Motor neuron (in vitro differentiated cells): ENCODE results near the gene FGF14. TPM values are rescaled to one million over a fixed set of nuclear protein-coding genes. Genes with fewer than 3 reads are reported as not detected.

ENCODE experiments used
- ATAC-seq, 8 experiments: fragments of 200-7000 bp; cut with Tn5 transposase; replicated peaks in 6 of 8; 2 replicates each; pipeline ENCODE4 v1.8.0; 2021; ENCODE audit warnings: mild to moderate bottlenecking in 8 of 8, moderate library complexity in 8 of 8
- H3K27ac ChIP-seq, 2 donors: fragments of 250-450 bp; sonication (Bioruptor Pico); 2 replicates each; pipeline ENCODE4 v1.9.0; 2021; ENCODE audit warnings: antibody characterized with exemption in 2 of 2, mild to moderate bottlenecking in 2 of 2, moderate library complexity in 1 of 2
- H3K4me1 ChIP-seq, 2 donors: fragments of 250-450 bp; sonication (Bioruptor Pico); replicated peaks in 1 of 2; 2 replicates each; pipeline ENCODE4 v1.6.1; 2021; ENCODE audit warnings: antibody characterized with exemption in 2 of 2, mild to moderate bottlenecking in 2 of 2, moderate library complexity in 1 of 2
- H3K4me3 ChIP-seq, 5 donors: fragments of 250-450 bp; sonication (Bioruptor Pico); 2 replicates each; pipeline ENCODE4 v1.9.0; 2021; ENCODE audit warnings: antibody characterized with exemption in 5 of 5, mild to moderate bottlenecking in 5 of 5, moderate library complexity in 4 of 5
- WGBS, 10 experiments: fragments of 450-650 bp; shearing (Covaris generic); methylation state at CpG; one replicate each; pipeline ENCODE4 v1.0.0; 2022; 5-methylcytosine and 5-hydroxymethylcytosine counted together
- in situ Hi-C, 9 experiments: fragments of 400-800 bp; cut with MboI; loops; one replicate each; pipeline ENCODE4 v1.15.0; 2021; ENCODE audit warnings: low sequenced_read_pairs in 9 of 9, low pct_unique_long_range_greater_than_20kb in 2 of 9; ENCODE audit not compliant: unreplicated experiment in 9 of 9
- total RNA-seq, 8 experiments: library from RNA; unstranded; fragments of 300-600 nt; gene quantifications; 2 replicates each; pipeline versions ENCODE4 v1.2.3 to v1.2.4, GENCODE V29; 2022

Gene FGF14
- total RNA-seq, 8 experiments from 2014 or later = 0.66 to 20.0 (median 8.7) TPM

DNA sequence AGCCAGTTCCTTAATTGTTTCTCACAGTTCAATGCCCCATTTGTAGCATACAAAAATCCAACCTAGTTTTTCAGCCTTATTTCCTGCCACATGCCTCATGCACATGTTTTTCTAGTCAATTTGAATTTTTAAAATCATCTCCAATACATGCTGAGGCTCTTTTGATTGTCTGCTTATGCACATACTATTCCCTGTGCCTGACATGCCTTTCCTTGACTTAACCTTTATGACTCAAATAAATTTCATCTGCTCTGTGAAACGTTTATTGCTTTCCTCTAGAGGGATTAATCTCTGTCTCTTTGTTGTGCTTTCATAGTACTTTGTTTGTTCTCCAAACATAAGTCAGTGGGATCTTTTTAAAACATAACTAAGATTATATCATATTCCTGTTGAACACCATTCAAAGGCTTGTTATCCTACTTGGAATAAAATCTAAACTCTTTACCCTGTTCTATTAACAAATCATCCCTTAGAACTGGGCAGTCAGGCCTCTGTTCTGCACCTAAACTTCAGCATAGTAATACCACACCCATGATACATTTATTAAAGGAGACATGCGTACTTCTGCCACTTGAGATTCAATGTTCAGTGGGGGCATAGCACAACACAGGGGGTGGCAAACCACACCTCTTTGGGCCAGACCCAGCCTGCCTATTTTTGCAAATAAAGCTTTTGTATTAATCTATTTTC lies 346.6 kb downstream of the FGF14 start:
- no peak overlapping the region for H3K4me3 ChIP-seq
- ATAC-seq = peak in 3 of 8 experiments; percentile 63 to 82 (median 71)
- in situ Hi-C loops = no loop called here
- no peak overlapping the region for H3K27ac ChIP-seq
- H3K4me1 ChIP-seq = no peaks in the 10 kb centered on the region
- WGBS, 10 experiments = 0 to 77% (median 30%) methylated on average over 1 to 2 of the region's 2 CpGs

DNA sequence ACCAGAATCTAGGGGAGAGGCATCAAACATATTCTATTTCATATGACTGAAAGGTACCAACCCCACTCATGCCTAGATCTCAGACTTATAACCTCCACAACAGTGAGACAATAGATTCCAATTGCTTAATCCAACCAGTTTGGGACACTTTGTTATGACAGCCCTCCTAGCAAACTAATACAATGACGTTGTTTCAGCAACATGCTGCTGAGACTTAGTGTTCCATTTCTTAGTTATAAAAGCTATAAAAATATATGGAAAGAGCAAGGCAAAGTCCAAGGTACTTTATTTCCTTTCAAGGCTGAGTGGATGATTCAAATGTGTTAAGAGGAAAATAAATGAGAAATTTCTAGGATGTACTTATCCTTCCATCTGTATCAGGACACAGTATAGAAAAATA lies 352.0 kb downstream of the FGF14 start:
- H3K27ac ChIP-seq = no peak overlapping the region
- no peak for ATAC-seq
- in situ Hi-C loops = no loop called here
- H3K4me1 ChIP-seq = peaks cover 5 to 18% of the 10 kb centered on the region in 2 donors
- 0 to 100% (median 40%) methylated on average over 1 of the region's 1 CpG; no CpG with 5 or more reads in 5 of the 10 experiments for WGBS, 10 experiments
- H3K4me3 ChIP-seq = no peak overlapping the region

DNA sequence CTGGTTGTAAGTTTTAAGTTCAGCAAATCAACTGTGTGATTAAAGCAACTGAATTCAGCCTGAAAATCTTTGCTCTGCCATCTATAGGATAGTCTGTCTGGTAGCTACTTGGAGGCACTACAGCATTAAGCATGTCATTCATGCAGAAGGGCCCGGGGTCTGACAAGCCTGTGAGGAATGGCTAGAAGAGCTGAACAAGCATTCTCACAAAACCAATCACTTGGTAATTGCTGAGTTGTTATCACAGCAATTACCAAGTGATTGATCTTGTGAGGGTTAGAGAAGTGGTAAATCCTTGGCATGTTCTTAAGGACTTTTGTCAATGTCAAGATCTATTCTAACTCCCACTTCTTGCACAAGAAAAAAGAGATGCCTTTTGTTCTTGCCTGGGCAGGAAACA lies 356.1 kb downstream of the FGF14 start:
- in situ Hi-C loops = no loop called here
- Histone ChIP-seq H3K4me1 (peaks cover 5 to 19% of the 10 kb centered on the region in 2 donors), H3K4me3 (no peak overlapping the region), H3K27ac (no peak overlapping the region)
- ATAC-seq = peak in 5 of 8 experiments; percentile 97 to 100 (median 99)
- 0% methylated on average over 1 of the region's 1 CpG; no CpG with 5 or more reads in 6 of the 10 experiments for WGBS, 10 experiments

DNA sequence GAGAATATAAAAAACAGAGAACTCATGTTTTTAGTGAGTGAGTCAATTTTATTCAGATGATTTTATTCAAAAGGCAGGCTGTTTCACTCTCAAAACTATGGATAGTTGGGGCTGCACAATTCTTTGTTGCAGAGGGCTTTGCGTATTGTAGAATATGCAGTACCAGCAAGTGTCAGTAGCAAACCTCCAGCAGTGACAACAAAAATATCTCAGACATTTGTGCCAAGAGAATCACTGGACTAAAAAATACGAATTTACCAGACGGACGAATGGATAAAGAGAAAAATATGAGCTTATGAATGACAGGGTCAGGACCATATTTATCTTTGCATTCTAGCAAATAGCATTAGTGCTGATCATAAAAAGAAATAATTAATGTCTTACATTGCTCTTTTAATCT lies 359.1 kb downstream of the FGF14 start:
- H3K4me1 ChIP-seq = peaks cover 5 to 19% of the 10 kb centered on the region in 2 donors
- H3K4me3 ChIP-seq = no peak overlapping the region
- ATAC-seq = no peak
- in situ Hi-C loops = no loop called here
- WGBS, 10 experiments = 12 to 92% (median 64%) methylated on average over 2 to 4 of the region's 4 CpGs; no CpG with 5 or more reads in 1 of the 10 experiments
- no peak overlapping the region for H3K27ac ChIP-seq

DNA sequence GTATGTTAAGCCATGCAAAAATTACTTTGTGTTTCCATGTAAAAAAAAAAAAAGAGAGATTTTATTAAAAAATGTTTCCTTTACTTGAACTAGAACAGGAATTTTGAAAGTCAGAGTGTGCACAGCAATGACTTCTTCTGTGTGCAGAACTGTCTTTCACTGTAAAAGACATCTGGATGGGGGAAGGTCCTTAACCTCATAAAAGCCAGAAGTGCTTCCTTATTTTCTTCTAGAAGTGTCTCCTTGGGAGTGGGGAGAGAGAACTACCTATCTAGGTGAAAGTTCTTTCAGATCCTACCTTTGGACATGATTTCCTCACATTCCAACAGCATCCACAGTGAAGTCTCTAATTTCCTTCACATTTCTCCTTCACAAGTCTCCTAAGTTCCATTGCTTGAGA lies 360.3 kb downstream of the FGF14 start:
- no peak overlapping the region for H3K27ac ChIP-seq
- no peak overlapping the region for H3K4me3 ChIP-seq
- H3K4me1 ChIP-seq = peaks cover 5 to 15% of the 10 kb centered on the region in 2 donors
- no peak for ATAC-seq
- in situ Hi-C loops = no loop called here

DNA sequence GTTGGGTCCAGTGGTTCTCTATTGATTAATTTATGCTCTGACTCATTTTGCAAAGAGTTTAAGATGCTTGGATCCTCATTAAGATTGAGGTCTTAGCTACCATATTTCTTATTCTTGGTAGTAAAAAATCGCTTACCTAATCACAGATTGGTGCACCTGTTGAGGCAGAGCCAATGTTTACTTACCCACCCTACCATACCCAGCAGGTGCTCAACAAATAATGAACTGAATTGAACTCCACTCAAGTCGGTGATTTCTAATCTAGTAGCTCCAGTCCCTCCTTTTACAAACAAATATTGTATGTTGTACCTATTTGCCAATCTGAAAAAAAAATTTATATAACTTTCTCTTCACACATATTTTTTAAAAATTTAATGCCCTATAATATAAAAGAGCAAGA lies 361.0 kb downstream of the FGF14 start:
- WGBS, 10 experiments = 8 to 100% (median 80%) methylated on average over 1 to 2 of the region's 2 CpGs; no CpG with 5 or more reads in 3 of the 10 experiments

DNA sequence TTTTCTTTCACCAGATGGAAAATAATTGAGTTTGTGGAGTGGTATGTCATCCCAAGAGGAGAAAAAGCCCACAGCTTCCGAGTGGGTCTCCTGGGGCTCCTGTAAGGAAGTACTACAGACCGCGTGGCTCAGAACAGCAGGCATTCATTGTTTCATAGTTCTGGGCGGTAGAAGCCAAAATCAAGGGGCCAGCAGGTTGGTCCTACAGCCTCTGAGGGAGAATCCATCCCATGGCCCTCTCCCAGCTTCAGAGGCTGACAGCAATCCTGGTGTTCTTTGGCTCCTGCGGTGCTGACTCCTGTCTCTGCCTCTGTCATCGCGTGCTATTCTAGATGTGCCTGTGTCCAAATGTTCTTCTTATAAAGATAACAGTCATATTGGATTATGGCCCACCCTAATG lies 362.6 kb downstream of the FGF14 start:
- no peak for ATAC-seq
- H3K27ac ChIP-seq = no peak overlapping the region
- H3K4me3 ChIP-seq = no peak overlapping the region
- in situ Hi-C loops = no loop called here
- 22 to 100% (median 83%) methylated on average over 1 to 6 of the region's 7 CpGs; no CpG with 5 or more reads in 2 of the 10 experiments for WGBS, 10 experiments
- peaks cover 7 to 18% of the 10 kb centered on the region in 2 donors for H3K4me1 ChIP-seq

More for the DNA sequence above, 361.0 kb downstream of the FGF14 start:
- Histone ChIP-seq H3K4me1 (peaks cover 5 to 12% of the 10 kb centered on the region in 2 donors), H3K27ac (no peak overlapping the region), H3K4me3 (no peak overlapping the region)
- no peak for ATAC-seq
- in situ Hi-C loops = no loop called here

DNA sequence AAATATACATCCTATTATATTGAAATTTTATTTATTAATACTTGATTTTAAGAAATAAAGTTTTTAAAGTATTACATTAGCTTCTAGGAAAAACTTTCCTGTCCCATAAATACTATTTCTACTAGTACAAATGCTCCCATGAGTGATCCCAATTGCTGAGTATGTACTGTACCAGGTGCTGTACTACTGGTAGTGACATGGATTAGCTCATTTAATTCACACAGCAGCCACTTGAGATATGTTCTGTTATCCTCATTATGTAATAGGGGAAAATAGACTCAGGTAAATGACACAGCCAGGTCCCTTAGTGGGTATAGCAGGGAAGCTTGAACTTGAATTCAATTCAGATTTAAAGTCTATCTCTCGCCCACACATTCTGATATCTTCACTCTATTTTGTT lies 363.1 kb downstream of the FGF14 start:
- Histone ChIP-seq H3K4me1 (peaks cover 7 to 20% of the 10 kb centered on the region in 2 donors), H3K27ac (no peak overlapping the region), H3K4me3 (no peak overlapping the region)
- in situ Hi-C loops = no loop called here
- ATAC-seq = no peak
- WGBS, 10 experiments = 17 to 100% (median 70%) methylated on average over 1 of the region's 1 CpG; no CpG with 5 or more reads in 6 of the 10 experiments

DNA sequence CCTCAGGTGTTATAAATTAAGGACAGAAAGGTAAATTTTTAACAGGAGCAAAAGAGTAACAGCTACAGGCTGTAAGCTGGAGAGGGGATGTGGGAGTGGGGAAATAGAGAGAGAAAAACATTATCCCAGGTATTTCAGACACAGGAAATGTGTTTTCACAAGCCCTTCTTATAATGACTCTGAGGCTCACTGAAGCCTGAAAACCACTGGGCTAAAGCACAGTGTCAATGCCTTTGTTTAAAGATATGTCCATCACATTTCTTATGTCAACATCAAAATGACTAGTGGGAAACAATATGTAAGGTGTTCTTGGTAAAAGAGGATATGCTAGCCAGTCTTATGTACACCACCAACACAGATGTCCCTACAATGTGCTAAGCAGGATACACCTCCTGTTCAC lies 365.9 kb downstream of the FGF14 start:
- ATAC-seq = no peak
- Histone ChIP-seq H3K27ac (no peak overlapping the region), H3K4me3 (no peak overlapping the region), H3K4me1 (peaks cover 15 to 33% of the 10 kb centered on the region in 2 donors)
- in situ Hi-C loops = no loop called here

DNA sequence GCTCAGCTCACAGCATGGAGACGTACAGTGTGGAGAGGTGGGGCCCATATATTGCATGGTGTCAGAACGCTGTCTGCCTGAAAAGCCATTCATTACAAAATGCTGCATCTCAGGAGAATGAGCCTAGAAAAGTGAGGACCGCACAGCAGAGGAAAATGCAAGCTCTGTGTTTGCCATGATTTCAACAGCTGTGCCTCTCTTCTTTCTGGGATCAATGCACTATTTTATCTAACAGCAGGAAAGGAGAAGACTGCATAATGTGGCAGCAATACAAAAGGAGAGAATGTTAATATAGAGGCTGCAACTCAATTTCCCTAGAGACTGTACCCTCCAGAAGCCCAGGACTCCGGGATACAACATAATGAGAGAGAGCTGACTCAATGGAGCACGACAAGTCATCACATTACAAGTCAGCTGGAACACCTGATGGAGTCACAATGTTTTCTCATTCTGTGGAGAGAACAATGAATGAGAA lies 368.0 kb downstream of the FGF14 start:
- peak in 5 of 8 experiments; percentile 88 to 93 (median 92) for ATAC-seq
- H3K4me3 ChIP-seq = peak overlapping the region; percentile 1 to 23 (median 8)
- peaks cover 15 to 33% of the 10 kb centered on the region in 2 donors for H3K4me1 ChIP-seq
- peak overlapping the region in 1 of 2 donors; percentile 16 for H3K27ac ChIP-seq
- 0 to 100% (median 11%) methylated on average over 1 to 4 of the region's 5 CpGs; no CpG with 5 or more reads in 1 of the 10 experiments for WGBS, 10 experiments
- in situ Hi-C loops = no loop called here

DNA sequence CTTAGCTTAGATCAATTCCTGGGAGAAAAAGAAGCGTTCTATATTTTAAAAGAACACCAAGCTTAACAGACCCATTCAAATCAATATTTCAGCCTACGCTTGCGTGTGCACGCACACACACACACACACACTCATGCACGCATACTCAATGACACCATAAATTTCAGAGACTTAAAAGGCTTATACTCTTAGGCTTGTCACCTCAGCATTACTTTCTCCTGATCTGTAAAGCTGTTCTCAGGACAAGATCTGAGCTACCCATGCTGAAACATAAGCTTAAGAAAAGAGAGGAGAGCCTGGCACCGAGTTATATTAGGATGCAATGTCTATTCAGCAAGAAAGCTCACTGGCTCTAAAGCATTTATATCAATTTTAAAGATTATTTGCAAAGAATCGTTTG lies 368.5 kb downstream of the FGF14 start:
- Histone ChIP-seq H3K4me1 (peaks cover 15 to 33% of the 10 kb centered on the region in 2 donors), H3K27ac (peak overlapping the region in 1 of 2 donors; percentile 16)
- WGBS, 10 experiments = 35 to 72% (median 44%) methylated on average over 2 to 7 of the region's 7 CpGs; no CpG with 5 or more reads in 1 of the 10 experiments

DNA sequence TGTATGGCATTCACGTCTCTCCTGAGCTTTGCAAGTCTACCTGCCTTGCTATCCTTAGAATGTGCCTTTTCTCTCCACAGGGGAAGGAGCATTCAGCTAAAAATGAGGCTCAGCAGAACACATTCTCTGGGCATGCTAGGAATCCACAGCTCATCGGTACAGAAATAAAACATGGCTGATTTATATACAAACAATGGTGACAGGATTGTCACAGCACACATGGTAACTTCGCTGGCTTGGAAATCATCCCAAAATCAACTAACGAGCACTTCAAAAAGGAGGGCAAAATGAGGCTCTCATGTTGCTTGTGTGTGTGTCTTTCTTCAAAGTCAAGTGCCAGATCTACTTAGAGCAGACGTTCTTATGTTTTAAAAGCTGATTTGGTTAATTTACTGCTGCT lies 373.0 kb downstream of the FGF14 start:
- no peak overlapping the region for H3K4me3 ChIP-seq
- in situ Hi-C loops = no loop called here
- 9 to 91% (median 76%) methylated on average over 2 to 5 of the region's 5 CpGs; no CpG with 5 or more reads in 1 of the 10 experiments for WGBS, 10 experiments
- H3K27ac ChIP-seq = no peak overlapping the region
- ATAC-seq = no peak
- H3K4me1 ChIP-seq = peaks cover 8 to 13% of the 10 kb centered on the region in 2 donors

More for the DNA sequence above, 368.5 kb downstream of the FGF14 start:
- peak in 5 of 8 experiments; percentile 22 to 51 (median 26) for ATAC-seq
- peak overlapping the region; percentile 1 to 23 (median 8) for H3K4me3 ChIP-seq
- in situ Hi-C loops = no loop called here

DNA sequence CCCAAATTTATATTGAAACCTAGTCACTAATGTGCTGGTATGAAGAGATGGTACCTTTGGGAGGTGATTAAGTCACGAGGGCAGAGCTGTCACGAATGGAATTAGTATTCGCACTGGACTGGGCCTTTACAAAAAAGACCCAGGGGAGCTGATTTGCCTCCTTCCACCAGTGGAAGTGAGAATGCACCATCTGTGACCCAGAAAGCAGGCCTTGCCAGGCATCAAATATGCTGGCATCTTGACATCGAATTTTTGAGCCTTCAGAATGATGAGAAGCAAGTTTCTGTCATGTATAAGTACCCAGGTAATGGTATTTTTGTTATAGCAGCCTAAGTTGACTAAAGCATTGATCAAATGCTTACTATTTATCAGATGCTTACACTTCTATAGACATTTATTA lies 373.6 kb downstream of the FGF14 start:
- in situ Hi-C loops = no loop called here
- H3K4me1 ChIP-seq = peaks cover 3 to 9% of the 10 kb centered on the region in 2 donors
- ATAC-seq = no peak
- no peak overlapping the region for H3K27ac ChIP-seq
- 0 to 38% (median 15%) methylated on average over 1 to 4 of the region's 4 CpGs; no CpG with 5 or more reads in 4 of the 10 experiments for WGBS, 10 experiments
- no peak overlapping the region for H3K4me3 ChIP-seq
